Uterus (tissue), 4 donors: ENCODE measurements around the gene PDE1C. TPM values are rescaled to one million over a fixed set of nuclear protein-coding genes. Genes with fewer than 3 reads are reported as not detected.

Source experiments
- DNase-seq, 2 donors: peaks; one replicate each; pipeline ENCODE4 v3.0.0-alpha.2; 2019 to 2020
- H3K27ac ChIP-seq, 2 donors: fragments of 200-600 bp; sonication (generic); 1 replicate in 1 of 2; 2 replicates in 1 of 2; pipeline ENCODE4 v1.5.1; 2016 to 2018
- H3K27me3 ChIP-seq, 2 donors: fragments of 200-600 bp; sonication (generic); one replicate each; pipeline ENCODE4 v1.5.1; 2018 to 2019; ENCODE audit warnings: control low read depth in 1 of 2
- H3K36me3 ChIP-seq, 2 donors: fragments of 200-600 bp; sonication (generic); one replicate each; pipeline ENCODE4 v1.5.1; 2019; ENCODE audit warnings: control low read depth in 1 of 2
- H3K4me1 ChIP-seq, 2 donors: fragments of 200-600 bp; sonication (generic); one replicate each; pipeline ENCODE4 v1.5.1; 2018 to 2019; ENCODE audit warnings: control low read depth in 1 of 2
- H3K4me3 ChIP-seq, 2 donors: fragments of 200-600 bp; sonication (generic); 1 replicate in 1 of 2; 2 replicates in 1 of 2; pipeline ENCODE4 v1.5.1; 2018 to 2019; ENCODE audit warnings: mild to moderate bottlenecking in 1 of 2
- H3K9me3 ChIP-seq, 2 donors: fragments of 200-600 bp; sonication (generic); one replicate each; pipeline ENCODE4 v1.5.1; 2019; ENCODE audit warnings: control low read depth in 1 of 2
- POLR2A ChIP-seq, 2 donors: fragments of 450-650 bp; IDR thresholded peaks; one replicate each; pipeline ENCODE4 v1.6.1; 2016; ENCODE audit warnings: antibody characterized with exemption in 2 of 2, mild to moderate bottlenecking in 1 of 2, moderate library complexity in 1 of 2
- intact Hi-C: fragments of 100-400 bp; cut with DNase I; formaldehyde crosslinking; loops from one replicate; pipeline ENCODE4 v1.15.1; 2023; ENCODE audit warnings: low total_unique reads
- total RNA-seq, 4 donors: library from RNA; depleted of rRNA in 3 of 4; stranded (reverse); fragments of >200 nt in 3 of 4; gene quantifications; one replicate each; pipeline versions ENCODE4 v1.1.0 to v1.2.4, GENCODE V29; 2014 to 2023
- TF ChIP-seq, protein P1 (sequence below), 4 experiments: fragments of 200-600 bp in 2 of 4; fragments of 450-650 bp in 2 of 4; sonication (generic) in 2 of 4; IDR thresholded peaks; one replicate each; pipeline ENCODE4 v1.5.1; 2016 to 2019; ENCODE audit warnings: antibody characterized with exemption in 4 of 4, mild to moderate bottlenecking in 2 of 4, moderate library complexity in 1 of 4
- donor health status: DM: yes; HTN: yes; CAD: no.

The PDE1C gene
- total RNA-seq, 4 donors from 2014 or later: 5.9 to 26.4 (median 13.7) TPM

DNA sequence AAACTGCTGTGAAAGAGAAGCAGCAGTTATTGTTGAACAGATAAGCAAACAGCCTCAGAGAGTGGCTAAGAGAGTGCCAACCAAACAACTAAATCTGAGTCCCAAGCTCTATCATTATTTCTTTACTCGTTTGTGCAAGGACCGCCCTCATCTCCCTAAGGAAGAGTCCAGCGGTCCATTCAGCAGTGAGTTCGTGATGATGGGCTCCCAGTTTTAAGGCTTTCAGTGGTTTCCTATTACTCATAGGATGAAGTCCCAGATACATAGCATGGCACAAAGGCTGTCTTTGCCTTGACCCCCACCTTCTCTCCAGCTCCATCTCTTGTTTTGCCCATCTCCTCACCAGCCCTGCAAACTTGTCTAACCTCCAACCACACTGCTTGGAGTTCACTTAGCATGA, 24.3 kb upstream of the PDE1C start:
- H3K27ac ChIP-seq: no peak overlapping the region
- DNase-seq: no peak
- no peaks in the 10 kb centered on the region for H3K9me3 ChIP-seq
- H3K27me3 ChIP-seq: no peaks in the 10 kb centered on the region
- no peaks in the 10 kb centered on the region for H3K4me1 ChIP-seq
- TF ChIP-seq POLR2A (IDR thresholded peaks at IDR 0.05): no peak
- TF ChIP-seq, protein P1, sequence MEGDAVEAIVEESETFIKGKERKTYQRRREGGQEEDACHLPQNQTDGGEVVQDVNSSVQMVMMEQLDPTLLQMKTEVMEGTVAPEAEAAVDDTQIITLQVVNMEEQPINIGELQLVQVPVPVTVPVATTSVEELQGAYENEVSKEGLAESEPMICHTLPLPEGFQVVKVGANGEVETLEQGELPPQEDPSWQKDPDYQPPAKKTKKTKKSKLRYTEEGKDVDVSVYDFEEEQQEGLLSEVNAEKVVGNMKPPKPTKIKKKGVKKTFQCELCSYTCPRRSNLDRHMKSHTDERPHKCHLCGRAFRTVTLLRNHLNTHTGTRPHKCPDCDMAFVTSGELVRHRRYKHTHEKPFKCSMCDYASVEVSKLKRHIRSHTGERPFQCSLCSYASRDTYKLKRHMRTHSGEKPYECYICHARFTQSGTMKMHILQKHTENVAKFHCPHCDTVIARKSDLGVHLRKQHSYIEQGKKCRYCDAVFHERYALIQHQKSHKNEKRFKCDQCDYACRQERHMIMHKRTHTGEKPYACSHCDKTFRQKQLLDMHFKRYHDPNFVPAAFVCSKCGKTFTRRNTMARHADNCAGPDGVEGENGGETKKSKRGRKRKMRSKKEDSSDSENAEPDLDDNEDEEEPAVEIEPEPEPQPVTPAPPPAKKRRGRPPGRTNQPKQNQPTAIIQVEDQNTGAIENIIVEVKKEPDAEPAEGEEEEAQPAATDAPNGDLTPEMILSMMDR (IDR thresholded peaks at IDR 0.05): no peak
- H3K36me3 ChIP-seq: no peaks in the 10 kb centered on the region
- H3K4me3 ChIP-seq: no peak overlapping the region
- intact Hi-C loops: no loop called here

DNA sequence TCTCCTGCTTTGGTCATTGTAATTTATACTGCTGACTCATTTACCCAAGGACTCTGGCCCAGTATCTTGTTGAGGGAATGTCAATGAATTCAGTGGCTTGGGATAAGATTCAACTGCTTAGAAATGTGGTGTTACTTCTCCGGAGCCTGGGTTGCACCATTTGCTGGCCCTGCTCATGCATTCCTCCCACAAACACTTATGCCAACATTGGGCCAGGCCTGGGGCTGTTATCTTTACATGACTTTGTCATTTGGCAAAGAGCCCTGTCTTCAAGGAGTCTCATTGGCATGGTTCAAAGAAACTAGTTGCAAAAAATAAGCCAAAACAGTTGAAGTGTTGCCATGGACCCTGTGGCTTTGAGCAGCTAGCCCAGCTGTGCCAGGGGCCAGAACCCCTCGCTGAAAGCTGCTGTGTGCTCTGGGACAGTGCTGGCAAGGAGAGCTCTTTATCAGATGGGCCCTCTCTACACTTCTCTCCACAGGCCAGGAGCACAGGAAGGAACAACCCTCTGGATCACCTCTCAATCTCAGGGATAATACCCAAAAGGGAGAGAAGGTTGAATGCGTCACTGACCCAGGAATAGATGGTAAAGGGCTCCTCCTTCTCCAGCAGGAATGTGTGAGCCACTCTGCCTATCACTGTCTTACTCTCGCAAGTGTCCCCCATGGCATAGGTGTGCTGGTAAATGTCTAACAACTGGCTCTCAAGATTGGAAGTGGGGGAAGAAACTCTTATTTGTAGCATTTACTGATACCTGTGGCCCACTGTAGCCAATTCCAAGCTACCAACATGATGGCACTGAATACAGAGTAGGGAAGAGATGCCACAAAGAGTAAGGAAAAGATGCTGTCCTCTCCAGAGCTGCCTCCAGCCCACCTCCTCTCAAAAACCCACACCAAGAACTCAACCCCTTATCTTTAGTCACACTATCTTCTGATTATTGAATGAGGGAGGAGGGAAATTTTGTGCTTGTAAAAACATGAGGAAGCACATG, 23.5 kb upstream of the PDE1C start:
- DNase-seq: peak in 1 of 2 donors; percentile 49
- no peaks in the 10 kb centered on the region for H3K27me3 ChIP-seq
- peak overlapping the region in 1 of 2 donors; percentile 11 for H3K27ac ChIP-seq
- no peaks in the 10 kb centered on the region for H3K4me1 ChIP-seq
- intact Hi-C loops: no loop called here
- no peaks in the 10 kb centered on the region for H3K9me3 ChIP-seq
- TF ChIP-seq, protein P1 (IDR thresholded peaks at IDR 0.05): no peak
- TF ChIP-seq POLR2A (IDR thresholded peaks at IDR 0.05): no peak
- no peak overlapping the region for H3K4me3 ChIP-seq
- H3K36me3 ChIP-seq: no peaks in the 10 kb centered on the region

DNA sequence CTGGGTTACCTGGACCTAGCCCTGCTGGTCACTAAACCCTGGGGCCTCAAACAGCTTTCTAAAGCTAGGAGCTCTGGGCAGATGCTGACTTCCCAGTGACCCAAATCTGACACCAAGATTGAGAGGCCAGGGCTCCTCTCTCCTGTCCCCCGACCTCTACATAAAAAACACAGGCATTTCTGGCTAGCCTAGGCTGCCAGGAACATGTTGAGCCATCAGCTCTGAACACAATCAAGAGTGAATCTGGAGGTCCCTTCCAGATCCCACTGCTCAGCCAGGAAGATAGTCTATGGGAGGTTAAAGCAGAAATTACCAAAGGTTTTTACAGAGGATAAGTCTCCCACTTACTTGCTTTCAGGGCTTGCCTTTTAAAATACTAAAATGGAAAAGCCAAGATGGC, 22.1 kb upstream of the PDE1C start:
- DNase-seq: no peak
- H3K27me3 ChIP-seq: no peaks in the 10 kb centered on the region
- H3K9me3 ChIP-seq: no peaks in the 10 kb centered on the region
- H3K27ac ChIP-seq: no peak overlapping the region
- intact Hi-C loops: no loop called here
- H3K4me3 ChIP-seq: no peak overlapping the region
- H3K36me3 ChIP-seq: no peaks in the 10 kb centered on the region
- no peak for TF ChIP-seq POLR2A (IDR thresholded peaks at IDR 0.05)
- TF ChIP-seq, protein P1 (IDR thresholded peaks at IDR 0.05): no peak
- no peaks in the 10 kb centered on the region for H3K4me1 ChIP-seq

DNA sequence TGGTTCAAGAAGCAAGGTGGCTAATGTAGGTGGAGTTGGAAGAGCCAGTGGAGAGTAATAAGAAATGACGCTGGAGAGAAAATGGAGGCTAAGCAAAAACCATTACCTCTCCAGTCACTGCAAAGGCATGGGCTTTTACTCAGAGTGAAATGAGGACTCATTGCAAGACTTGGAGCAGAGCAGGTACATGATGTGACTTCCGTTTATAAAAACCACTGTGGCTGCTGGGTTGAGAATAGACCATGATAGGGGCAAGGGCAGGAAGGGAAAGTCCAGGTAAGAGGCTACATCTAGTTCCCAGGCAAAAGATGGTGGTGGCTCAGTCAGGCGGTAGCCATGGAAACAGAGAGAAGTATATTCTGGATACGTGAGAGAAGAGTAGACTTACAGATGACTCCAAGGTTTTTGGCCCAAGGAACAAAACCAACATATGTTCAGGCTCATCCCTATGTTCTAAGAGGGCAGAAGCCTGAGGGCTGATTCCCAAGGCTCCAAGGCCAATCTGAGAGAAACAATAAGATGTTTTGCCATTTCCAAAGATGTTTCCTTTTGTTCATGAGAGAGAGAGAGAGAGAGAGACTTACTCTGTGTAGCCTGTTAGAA, 21.5 kb upstream of the PDE1C start:
- no peaks in the 10 kb centered on the region for H3K36me3 ChIP-seq

More for the DNA sequence above, 21.5 kb upstream of the PDE1C start:
- Histone ChIP-seq H3K27me3 (no peaks in the 10 kb centered on the region), H3K4me1 (no peaks in the 10 kb centered on the region), H3K27ac (no peak overlapping the region), H3K9me3 (no peaks in the 10 kb centered on the region), H3K4me3 (no peak overlapping the region)
- no peak for DNase-seq
- TF ChIP-seq, protein P1 (IDR thresholded peaks at IDR 0.05): no peak
- TF ChIP-seq POLR2A (IDR thresholded peaks at IDR 0.05): no peak
- intact Hi-C loops: no loop called here
